Measurements from ENCODE around the gene NKX2-3.

Gene NKX2-3

DNA sequence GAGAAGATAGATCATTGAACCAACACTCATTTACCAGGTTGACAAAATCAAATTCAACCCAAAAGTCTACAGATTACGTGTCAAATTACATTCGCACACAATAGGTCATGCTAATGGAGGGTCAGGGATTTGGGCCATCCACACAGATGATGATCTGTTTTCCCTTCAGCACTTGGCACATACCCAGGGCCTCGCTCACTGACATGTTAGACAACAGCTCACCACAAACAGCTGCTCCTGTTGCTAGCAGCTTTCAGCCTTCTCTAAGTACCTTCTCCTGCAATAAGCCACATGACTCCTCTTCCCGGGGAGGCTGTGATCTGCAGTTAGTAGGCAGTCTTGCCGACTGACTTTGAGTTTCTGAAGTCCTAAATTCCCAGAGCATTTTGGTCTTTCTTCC, 18.4 kb downstream of the NKX2-3 start:
- H3K27me3 ChIP-seq (ENCODE audit: low read depth, low read length), result no peaks in the 10 kb centered on the region

DNA sequence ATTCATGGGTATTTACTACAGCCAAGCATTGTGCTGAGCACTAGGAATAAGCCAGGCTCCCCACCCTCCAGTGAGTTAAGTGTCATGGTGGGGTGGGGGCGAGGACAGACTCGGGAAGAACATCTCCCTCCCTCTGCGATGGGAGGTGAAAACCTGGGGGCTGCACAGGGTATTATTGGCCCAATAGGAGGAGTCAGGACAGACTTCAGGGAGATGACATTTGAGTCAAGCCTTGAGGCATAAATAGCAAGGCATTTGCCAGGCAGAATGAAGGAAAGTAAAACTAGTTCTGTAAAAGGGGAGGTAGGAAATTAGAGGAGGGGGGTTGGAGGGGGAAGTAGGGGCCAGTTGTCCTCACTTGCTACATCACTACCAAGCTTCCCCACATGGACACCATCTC, 18.9 kb downstream of the NKX2-3 start:
- Histone ChIP-seq H3K36me3 (ENCODE audit: control insufficient read depth in 1 of 2, insufficient read depth in 2 of 2, low read length in 2 of 2) (no peaks in the 10 kb centered on the region), H3K27ac (ENCODE audit: low read length) (no peak overlapping the region), H3K9me3 (ENCODE audit: control insufficient read depth in 1 of 2, low read length in 2 of 2) (no peaks in the 10 kb centered on the region)

More for the DNA sequence above, 18.4 kb downstream of the NKX2-3 start:
- Histone ChIP-seq H3K4me3 (ENCODE audit: low read depth in 1 of 2, low read length in 2 of 2) (no peak overlapping the region), H3K27ac (ENCODE audit: low read length) (no peak overlapping the region), H3K36me3 (ENCODE audit: control insufficient read depth in 1 of 2, insufficient read depth in 2 of 2, low read length in 2 of 2) (no peaks in the 10 kb centered on the region), H3K9me3 (ENCODE audit: control insufficient read depth in 1 of 2, low read length in 2 of 2) (no peaks in the 10 kb centered on the region), H3K4me1 (ENCODE audit: control insufficient read depth in 1 of 2, insufficient read depth in 2 of 2, low read length in 2 of 2) (no peaks in the 10 kb centered on the region)

DNA sequence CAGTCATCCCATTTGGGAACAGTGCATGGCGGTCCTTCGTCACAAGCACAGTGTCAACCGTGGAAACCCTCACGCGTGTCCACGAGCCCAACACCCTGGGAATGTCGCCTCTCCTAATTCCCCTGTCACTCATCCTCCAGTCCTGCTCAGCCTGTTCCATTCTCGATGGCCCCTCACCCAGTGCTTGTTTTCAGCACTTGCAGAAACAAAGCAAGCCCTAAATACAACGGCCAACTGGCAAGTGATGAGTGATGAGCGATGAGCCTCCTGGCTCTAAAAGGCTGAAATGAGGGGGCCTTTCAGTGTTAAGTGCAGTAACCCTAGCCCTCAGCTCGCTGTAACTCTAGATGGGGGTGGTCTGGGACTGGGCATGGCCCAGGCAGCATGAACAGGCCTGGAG, 22.6 kb downstream of the NKX2-3 start:
- no peaks in the 10 kb centered on the region for H3K27me3 ChIP-seq (ENCODE audit: low read depth, low read length)
- H3K4me1 ChIP-seq (ENCODE audit: control insufficient read depth in 1 of 2, insufficient read depth in 2 of 2, low read length in 2 of 2), result no peaks in the 10 kb centered on the region
- no peaks in the 10 kb centered on the region for H3K9me3 ChIP-seq (ENCODE audit: control insufficient read depth in 1 of 2, low read length in 2 of 2)
- no peak overlapping the region for H3K4me3 ChIP-seq (ENCODE audit: low read depth in 1 of 2, low read length in 2 of 2)
- H3K36me3 ChIP-seq (ENCODE audit: control insufficient read depth in 1 of 2, insufficient read depth in 2 of 2, low read length in 2 of 2), result no peaks in the 10 kb centered on the region
- no peak overlapping the region for H3K27ac ChIP-seq (ENCODE audit: low read length)

More for the DNA sequence above, 18.9 kb downstream of the NKX2-3 start:
- no peaks in the 10 kb centered on the region for H3K4me1 ChIP-seq (ENCODE audit: control insufficient read depth in 1 of 2, insufficient read depth in 2 of 2, low read length in 2 of 2)
- H3K27me3 ChIP-seq (ENCODE audit: low read depth, low read length), result no peaks in the 10 kb centered on the region
- H3K4me3 ChIP-seq (ENCODE audit: low read depth in 1 of 2, low read length in 2 of 2), result no peak overlapping the region

DNA sequence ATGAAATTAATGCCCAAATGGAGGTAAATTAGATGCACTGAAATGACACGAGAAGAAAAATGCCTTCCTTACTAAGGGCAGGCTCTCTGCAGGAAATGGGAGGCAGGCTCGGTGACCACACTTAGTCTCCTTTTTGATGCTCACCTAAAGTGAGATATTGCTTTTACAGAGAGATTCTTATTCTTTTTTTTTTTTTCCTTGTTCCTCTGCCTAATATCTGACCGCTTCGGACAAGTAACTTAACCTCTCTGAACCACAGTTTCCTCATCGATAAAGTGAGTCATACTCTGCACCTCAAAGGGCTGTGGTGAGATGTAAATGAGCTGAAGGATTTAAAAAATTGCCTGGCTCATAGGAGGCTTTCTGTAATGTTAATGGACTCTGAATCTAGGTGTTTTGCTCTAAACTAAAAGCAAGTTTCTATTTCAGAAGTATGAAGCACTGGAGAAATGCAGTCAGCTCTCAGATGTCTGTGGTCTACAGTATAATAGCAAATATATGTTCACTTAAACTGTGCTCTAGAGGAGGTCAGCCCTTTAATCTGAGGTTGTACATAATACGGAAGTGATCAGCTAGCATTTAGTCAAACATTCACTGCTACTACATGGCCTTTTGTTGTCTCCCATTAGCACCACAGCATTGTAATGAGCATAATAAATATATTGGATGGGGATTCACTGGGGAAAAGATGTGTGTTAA, 23.2 kb downstream of the NKX2-3 start:
- Histone ChIP-seq H3K27me3 (ENCODE audit: low read depth, low read length) (no peaks in the 10 kb centered on the region), H3K9me3 (ENCODE audit: control insufficient read depth in 1 of 2, low read length in 2 of 2) (no peaks in the 10 kb centered on the region), H3K4me1 (ENCODE audit: control insufficient read depth in 1 of 2, insufficient read depth in 2 of 2, low read length in 2 of 2) (no peaks in the 10 kb centered on the region)

DNA sequence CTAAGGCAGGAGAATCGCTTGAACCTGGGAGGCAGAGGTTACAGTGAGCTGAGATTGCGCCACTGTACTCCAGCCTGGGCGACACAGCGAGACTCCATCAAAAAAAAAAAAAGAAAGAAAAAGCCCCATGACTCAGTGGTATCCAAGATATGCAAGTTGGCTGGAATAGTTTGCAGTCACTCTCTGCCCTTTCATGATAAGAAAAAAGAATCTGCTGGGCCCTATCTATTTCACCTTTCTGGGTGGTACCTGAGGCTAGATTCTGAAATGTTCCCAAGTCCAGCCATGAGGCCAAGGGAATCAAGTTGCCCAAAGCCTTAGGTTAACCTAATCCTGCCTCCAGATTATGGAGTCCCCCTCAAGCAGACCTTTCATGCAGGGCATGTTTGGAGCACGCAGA, 24.3 kb downstream of the NKX2-3 start:
- Histone ChIP-seq H3K4me1 (ENCODE audit: control insufficient read depth in 1 of 2, insufficient read depth in 2 of 2, low read length in 2 of 2) (no peaks in the 10 kb centered on the region), H3K27me3 (ENCODE audit: low read depth, low read length) (no peaks in the 10 kb centered on the region), H3K27ac (ENCODE audit: low read length) (no peak overlapping the region), H3K36me3 (ENCODE audit: control insufficient read depth in 1 of 2, insufficient read depth in 2 of 2, low read length in 2 of 2) (no peaks in the 10 kb centered on the region), H3K4me3 (ENCODE audit: low read depth in 1 of 2, low read length in 2 of 2) (no peak overlapping the region), H3K9me3 (ENCODE audit: control insufficient read depth in 1 of 2, low read length in 2 of 2) (no peaks in the 10 kb centered on the region)

More for the DNA sequence above, 23.2 kb downstream of the NKX2-3 start:
- Histone ChIP-seq H3K27ac (ENCODE audit: low read length) (no peak overlapping the region), H3K4me3 (ENCODE audit: low read depth in 1 of 2, low read length in 2 of 2) (no peak overlapping the region), H3K36me3 (ENCODE audit: control insufficient read depth in 1 of 2, insufficient read depth in 2 of 2, low read length in 2 of 2) (no peaks in the 10 kb centered on the region)

DNA sequence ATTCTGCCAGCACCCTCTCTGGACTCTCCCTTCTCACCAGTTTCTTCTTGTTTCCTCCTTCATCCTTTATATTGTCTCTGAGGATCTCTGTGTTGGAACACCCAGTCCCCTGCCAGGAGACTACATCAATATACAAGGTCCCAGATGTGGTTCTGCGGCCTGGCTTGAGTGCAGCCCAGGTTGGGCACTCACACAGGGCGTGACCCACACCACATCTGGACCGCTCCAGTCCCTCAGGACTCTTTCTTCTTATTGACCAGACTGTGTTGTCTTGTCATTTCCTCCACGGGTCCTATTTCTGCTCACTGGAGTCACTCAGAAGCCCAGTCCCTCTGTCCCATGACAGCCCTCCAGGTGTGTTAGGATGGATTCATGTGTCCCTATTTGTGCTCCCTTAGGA, 26.0 kb downstream of the NKX2-3 start:
- Histone ChIP-seq H3K4me3 (ENCODE audit: low read depth in 1 of 2, low read length in 2 of 2) (no peak overlapping the region), H3K27ac (ENCODE audit: low read length) (no peak overlapping the region), H3K27me3 (ENCODE audit: low read depth, low read length) (no peaks in the 10 kb centered on the region), H3K9me3 (ENCODE audit: control insufficient read depth in 1 of 2, low read length in 2 of 2) (no peaks in the 10 kb centered on the region), H3K36me3 (ENCODE audit: control insufficient read depth in 1 of 2, insufficient read depth in 2 of 2, low read length in 2 of 2) (no peaks in the 10 kb centered on the region), H3K4me1 (ENCODE audit: control insufficient read depth in 1 of 2, insufficient read depth in 2 of 2, low read length in 2 of 2) (no peaks in the 10 kb centered on the region)

DNA sequence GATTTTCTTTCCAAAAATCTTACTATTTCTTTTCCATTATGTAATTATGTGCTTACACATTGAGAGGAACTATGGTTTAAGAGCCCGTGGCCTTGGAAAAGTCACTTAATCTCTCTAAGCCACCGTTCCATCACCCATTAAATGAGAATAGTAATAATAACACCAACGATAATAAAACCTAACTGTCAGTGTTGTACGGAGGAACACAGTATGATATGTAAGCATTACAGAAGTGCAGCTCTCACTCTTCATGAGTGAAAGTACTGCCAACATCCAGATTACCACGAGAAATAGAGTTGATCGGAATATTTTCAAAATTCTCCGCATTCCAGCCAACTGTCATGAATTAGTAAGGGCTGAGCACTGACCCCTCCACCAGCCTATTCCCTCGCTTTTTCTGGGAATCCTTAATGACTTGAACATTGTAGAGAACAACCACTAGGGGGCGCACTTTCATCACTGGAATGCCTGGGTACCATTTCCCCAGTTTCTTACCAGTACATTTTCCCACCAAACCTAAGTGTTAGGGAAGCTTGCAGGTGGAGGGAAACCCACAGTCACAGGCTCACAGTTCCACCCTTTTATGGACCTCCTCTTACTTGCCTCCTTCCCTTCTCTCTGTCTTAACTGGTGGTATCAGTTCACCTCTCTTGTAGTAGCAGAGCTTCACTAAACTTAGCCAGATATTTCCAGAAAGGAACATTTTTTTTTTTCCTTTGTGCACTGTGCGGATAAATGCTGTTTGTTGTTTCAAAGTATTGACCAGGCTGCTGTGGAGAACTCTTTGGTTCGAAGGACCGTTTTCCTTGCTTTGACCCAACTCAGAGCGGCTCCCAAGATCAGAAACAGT, 27.8 kb downstream of the NKX2-3 start:
- H3K36me3 ChIP-seq (ENCODE audit: control insufficient read depth in 1 of 2, insufficient read depth in 2 of 2, low read length in 2 of 2), result no peaks in the 10 kb centered on the region
- H3K27me3 ChIP-seq (ENCODE audit: low read depth, low read length), result no peaks in the 10 kb centered on the region
- no peak overlapping the region for H3K4me3 ChIP-seq (ENCODE audit: low read depth in 1 of 2, low read length in 2 of 2)
- H3K9me3 ChIP-seq (ENCODE audit: control insufficient read depth in 1 of 2, low read length in 2 of 2), result no peaks in the 10 kb centered on the region
- no peaks in the 10 kb centered on the region for H3K4me1 ChIP-seq (ENCODE audit: control insufficient read depth in 1 of 2, insufficient read depth in 2 of 2, low read length in 2 of 2)
- no peak overlapping the region for H3K27ac ChIP-seq (ENCODE audit: low read length)

DNA sequence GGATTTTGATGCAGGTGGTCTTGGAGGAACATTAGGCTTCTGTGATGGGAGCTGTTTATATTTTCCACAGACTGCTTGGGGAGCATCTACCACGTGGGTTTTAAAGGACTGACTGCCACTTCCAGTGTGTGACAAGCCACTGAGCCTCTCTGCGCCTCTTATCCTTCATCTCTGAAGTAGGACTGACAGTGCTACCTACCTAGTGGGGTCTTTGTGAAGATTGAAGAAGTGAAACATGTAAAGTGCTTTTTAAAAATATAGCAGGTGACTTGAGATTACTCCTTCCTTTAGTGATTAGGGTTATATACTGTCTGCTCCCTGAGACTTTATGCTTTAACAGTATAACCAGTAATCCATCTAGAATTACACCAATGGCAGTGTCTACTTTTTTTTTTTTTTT, 29.9 kb downstream of the NKX2-3 start:
- Histone ChIP-seq H3K4me3 (ENCODE audit: low read depth in 1 of 2, low read length in 2 of 2) (no peak overlapping the region), H3K27me3 (ENCODE audit: low read depth, low read length) (no peaks in the 10 kb centered on the region), H3K27ac (ENCODE audit: low read length) (no peak overlapping the region), H3K36me3 (ENCODE audit: control insufficient read depth in 1 of 2, insufficient read depth in 2 of 2, low read length in 2 of 2) (no peaks in the 10 kb centered on the region), H3K4me1 (ENCODE audit: control insufficient read depth in 1 of 2, insufficient read depth in 2 of 2, low read length in 2 of 2) (no peaks in the 10 kb centered on the region), H3K9me3 (ENCODE audit: control insufficient read depth in 1 of 2, low read length in 2 of 2) (no peaks in the 10 kb centered on the region)

DNA sequence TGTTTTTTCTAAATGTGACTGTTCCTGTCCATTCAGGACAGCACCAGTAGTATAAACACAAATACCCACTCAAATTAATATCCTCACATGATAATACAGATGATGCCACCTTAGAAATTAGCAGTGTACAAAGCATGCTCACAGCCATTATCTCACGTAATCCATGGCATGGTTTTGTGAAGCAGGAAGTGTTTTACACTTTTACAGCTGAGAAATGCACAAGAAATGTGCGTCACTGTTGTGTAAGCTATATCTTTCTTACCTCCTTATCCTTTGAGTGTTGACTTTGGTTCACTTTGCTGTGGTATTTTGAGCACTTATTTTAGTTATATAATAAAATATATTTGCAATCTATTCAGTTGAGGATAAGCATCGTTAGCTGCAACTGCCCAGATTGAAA, 31.6 kb downstream of the NKX2-3 start:
- no peaks in the 10 kb centered on the region for H3K9me3 ChIP-seq (ENCODE audit: control insufficient read depth in 1 of 2, low read length in 2 of 2)
- no peaks in the 10 kb centered on the region for H3K36me3 ChIP-seq (ENCODE audit: control insufficient read depth in 1 of 2, insufficient read depth in 2 of 2, low read length in 2 of 2)
- no peak overlapping the region for H3K27ac ChIP-seq (ENCODE audit: low read length)
- no peaks in the 10 kb centered on the region for H3K27me3 ChIP-seq (ENCODE audit: low read depth, low read length)
- no peaks in the 10 kb centered on the region for H3K4me1 ChIP-seq (ENCODE audit: control insufficient read depth in 1 of 2, insufficient read depth in 2 of 2, low read length in 2 of 2)
- H3K4me3 ChIP-seq (ENCODE audit: low read depth in 1 of 2, low read length in 2 of 2), result no peak overlapping the region

DNA sequence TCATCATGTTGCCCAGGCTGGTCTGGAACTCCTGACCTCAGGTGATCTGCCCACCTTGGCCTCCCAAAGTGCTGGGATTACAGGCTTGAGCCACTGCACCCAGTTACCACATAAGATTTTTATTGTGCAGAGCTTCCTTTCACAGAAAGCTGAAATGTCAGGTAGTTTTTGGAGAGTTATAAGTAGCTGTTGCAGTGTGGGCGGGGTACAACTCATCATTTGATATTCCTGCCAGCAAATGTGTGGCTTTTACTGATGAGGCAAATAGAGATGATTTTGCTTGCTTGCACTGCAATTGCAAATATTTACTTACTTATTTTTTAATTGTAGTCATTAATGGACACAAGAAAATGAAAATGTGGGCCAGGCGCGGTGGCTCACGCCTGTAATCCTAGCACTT, 32.4 kb downstream of the NKX2-3 start:
- Histone ChIP-seq H3K27ac (ENCODE audit: low read length) (no peak overlapping the region), H3K4me3 (ENCODE audit: low read depth in 1 of 2, low read length in 2 of 2) (no peak overlapping the region), H3K27me3 (ENCODE audit: low read depth, low read length) (no peaks in the 10 kb centered on the region), H3K4me1 (ENCODE audit: control insufficient read depth in 1 of 2, insufficient read depth in 2 of 2, low read length in 2 of 2) (no peaks in the 10 kb centered on the region), H3K9me3 (ENCODE audit: control insufficient read depth in 1 of 2, low read length in 2 of 2) (no peaks in the 10 kb centered on the region), H3K36me3 (ENCODE audit: control insufficient read depth in 1 of 2, insufficient read depth in 2 of 2, low read length in 2 of 2) (no peaks in the 10 kb centered on the region)

DNA sequence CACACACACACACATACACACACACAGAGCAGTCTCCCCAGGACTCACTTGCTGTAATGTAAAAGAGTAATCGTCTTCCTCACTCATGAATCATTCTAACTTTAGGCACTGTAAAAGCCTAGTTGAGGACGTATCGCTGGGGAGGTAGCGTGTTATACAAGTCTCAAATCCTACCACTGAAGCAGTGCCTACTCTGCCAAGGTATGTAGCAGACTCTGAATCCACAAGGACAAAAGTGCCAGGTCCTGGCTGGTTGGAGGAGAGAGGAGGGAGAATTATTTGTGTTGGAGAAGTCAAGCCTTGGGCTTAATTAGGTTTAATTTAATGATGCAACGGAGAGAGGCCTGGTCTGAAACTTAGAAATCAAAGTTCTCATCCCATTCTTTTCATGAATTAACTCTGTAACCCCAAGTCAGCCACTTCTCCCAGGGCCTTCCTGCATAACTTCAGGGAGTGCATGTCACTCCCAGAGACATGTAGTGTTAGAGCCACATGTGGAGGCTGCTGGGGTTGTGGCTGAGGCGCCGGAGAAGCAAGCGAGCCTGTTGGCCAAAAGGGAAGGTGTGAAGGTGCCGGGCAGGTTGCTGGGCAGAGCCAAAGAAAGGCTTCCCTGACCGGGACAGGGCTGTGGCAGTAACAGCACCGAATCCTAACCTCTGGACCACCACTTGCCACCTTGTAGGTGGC, 36.7 kb downstream of the NKX2-3 start:
- H3K27me3 ChIP-seq (ENCODE audit: low read depth, low read length), result no peaks in the 10 kb centered on the region
- H3K36me3 ChIP-seq (ENCODE audit: control insufficient read depth in 1 of 2, insufficient read depth in 2 of 2, low read length in 2 of 2), result no peaks in the 10 kb centered on the region
- H3K27ac ChIP-seq (ENCODE audit: low read length), result no peak overlapping the region
- no peaks in the 10 kb centered on the region for H3K9me3 ChIP-seq (ENCODE audit: control insufficient read depth in 1 of 2, low read length in 2 of 2)
- H3K4me3 ChIP-seq (ENCODE audit: low read depth in 1 of 2, low read length in 2 of 2), result no peak overlapping the region
- H3K4me1 ChIP-seq (ENCODE audit: control insufficient read depth in 1 of 2, insufficient read depth in 2 of 2, low read length in 2 of 2), result no peaks in the 10 kb centered on the region

Data from muscle layer of duodenum (tissue), 2 donors.